ENCODE data around the gene SORCS2.

DNA sequence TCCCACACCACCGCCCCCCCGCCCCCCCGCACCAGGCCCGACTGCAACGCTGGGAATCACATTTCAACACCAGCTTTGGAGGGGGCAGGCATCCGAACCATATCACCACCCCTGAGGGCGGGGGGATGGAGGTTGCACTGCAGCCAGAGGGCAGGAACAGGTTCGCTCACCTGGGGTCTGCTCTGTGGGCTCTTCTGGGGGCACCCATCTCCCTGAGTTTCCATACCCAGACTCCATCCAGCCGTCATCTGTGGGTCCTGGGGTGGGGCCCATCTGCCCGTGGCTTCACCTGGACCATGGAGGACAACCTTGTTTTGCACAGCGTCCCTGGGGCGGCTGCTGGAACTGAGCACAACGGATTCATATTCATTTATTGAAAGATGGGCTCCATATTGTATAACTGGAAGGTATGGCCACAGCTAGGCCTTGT, 235.5 kb downstream of the SORCS2 start:
- TF ChIP-seq, protein P1, sequence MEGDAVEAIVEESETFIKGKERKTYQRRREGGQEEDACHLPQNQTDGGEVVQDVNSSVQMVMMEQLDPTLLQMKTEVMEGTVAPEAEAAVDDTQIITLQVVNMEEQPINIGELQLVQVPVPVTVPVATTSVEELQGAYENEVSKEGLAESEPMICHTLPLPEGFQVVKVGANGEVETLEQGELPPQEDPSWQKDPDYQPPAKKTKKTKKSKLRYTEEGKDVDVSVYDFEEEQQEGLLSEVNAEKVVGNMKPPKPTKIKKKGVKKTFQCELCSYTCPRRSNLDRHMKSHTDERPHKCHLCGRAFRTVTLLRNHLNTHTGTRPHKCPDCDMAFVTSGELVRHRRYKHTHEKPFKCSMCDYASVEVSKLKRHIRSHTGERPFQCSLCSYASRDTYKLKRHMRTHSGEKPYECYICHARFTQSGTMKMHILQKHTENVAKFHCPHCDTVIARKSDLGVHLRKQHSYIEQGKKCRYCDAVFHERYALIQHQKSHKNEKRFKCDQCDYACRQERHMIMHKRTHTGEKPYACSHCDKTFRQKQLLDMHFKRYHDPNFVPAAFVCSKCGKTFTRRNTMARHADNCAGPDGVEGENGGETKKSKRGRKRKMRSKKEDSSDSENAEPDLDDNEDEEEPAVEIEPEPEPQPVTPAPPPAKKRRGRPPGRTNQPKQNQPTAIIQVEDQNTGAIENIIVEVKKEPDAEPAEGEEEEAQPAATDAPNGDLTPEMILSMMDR (IDR thresholded peaks at IDR 0.05; ENCODE audit: insufficient read depth, low read depth, low read length): no peak
- no peak for TF ChIP-seq EZH2 (IDR thresholded peaks at IDR 0.05; ENCODE audit: insufficient read depth, low read length)

Data from astrocyte (in vitro differentiated cells and primary cell).